AG20443 (cell line): ENCODE measurements around the gene FCSK.
A peak's percentile ranks its signal among the peaks of the same experiment; 100 is the strongest.
"Not testable (repeated sequence)": the region's sequence is repeated elsewhere in the genome, so short reads cannot be mapped to it uniquely, and the experiment has no call there.

Experiments
- DNase-seq: peaks from one replicate; pipeline ENCODE4 v3.0.0; 2012; ENCODE audit warnings: low spot score, mixed read lengths

The FCSK gene

DNA sequence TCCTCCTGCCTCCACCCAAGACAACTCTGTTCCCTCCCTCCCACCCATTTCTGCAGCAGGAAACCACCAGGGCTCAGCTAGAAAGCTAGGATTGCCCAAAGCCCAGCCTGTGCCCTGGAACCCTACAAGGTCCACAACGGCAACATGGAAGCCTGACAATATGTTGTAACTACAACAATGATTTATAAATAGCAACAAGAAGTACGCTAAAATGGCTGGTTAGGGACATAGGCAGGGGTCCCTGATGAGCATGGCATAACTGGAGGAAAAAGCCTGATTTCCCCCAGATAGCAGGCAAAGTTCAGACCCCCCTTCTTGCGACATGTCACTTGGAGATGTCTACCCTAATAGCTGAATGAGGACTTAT is 22.1 kb upstream of the FCSK start:
- DNase-seq: no peak

DNA sequence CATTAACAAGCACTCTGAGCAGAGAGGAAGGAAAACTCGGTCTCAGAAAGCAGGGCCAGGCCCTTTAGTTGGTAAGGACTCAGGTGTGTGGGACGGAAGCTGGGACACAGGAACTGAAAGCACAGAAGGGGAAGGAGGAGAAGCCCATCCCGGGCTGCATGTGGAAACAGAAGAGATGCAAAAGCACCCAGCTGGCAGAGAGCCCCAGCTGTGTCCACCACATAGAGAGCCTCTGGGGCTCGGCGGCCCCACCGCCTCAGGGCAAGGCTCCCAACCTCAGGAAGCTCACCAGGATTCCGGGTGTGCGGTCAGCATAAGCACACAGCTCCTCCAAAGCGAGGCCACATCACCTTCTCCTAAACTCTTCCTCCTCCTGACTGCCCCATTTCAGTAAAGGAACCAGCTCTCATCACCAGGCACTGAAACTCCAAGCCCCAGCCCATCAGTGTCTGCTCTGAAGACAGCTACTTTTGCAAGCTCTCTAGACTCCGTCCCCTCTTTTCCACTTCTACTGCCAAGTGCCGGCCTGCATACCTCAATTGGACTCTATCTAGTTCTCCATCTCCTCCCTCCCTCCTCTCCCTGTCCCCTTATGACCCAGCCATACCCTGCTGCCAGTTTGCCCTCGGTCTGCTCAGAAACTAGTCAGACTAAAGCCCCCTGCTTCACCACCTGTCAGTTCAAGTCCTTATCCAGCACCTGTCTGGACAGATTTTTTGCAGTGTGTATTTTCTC is 21.5 kb upstream of the FCSK start:
- DNase-seq: peak; percentile 9

DNA sequence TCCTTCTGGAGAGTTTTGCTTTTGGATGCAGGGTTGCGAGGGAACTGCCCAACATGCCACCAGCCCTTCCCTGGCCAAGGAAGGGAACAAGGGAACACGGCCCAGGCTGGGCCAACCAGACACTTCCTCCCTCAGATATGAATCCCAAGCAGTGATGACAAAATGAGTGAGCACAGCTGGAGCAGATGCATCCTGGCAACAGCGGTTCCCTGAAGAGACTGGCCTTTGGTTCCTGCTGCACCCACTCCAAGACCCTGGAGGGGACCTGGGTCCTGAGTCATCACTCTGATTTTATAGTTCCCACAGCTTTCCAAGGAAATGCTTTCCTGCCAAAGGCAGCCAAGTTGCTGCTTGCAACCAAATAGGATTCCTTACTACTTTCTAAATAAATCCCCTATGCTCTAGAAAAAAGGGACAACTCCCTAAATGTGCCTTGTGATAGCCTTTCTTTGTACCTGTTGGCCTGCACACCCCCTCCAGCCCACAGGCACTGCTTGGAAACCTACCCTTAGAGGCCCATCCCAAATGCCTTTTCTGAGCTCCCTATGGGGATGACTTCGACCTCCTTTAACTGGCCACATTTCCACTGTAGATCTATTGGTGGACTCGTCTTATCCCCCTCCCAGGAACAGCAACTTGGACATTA is 20.8 kb upstream of the FCSK start:
- peak; percentile 59 for DNase-seq

DNA sequence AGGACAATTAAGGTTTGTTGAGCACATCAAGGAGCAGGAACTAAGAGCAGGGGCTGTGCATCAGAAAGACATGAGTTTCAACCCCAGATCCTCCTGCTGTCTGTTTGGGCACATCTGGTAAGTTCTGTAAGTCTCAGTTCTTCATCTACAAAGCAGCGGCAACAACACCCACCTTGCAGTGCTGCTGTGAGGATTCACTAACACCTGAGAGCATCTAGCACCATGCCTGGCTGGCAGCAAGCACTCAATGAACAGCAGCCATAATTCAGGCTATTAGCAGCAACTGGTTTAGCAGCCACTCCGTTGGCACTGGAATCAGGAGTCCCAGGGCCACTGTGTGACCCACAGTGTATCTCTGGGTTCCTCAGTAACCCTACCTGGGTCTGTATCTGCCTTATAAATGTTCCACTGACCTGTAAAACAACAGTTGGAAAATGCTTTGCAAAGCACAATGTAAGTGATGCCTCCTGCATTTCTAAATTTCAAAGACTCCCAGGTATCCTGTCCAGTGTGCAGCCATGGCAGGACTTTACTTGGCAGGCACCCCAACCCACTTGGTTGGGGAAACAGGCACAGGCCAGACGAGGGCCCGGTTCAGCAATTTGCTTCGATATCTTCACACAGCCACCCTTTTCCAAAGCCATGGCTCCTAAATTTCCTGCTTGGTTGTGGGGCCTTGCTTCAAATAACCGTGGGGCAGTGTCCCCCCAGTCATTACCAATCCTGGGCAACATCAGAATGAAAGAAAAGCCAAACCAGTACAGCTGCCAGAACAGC is 19.7 kb upstream of the FCSK start:
- DNase-seq: no peak

DNA sequence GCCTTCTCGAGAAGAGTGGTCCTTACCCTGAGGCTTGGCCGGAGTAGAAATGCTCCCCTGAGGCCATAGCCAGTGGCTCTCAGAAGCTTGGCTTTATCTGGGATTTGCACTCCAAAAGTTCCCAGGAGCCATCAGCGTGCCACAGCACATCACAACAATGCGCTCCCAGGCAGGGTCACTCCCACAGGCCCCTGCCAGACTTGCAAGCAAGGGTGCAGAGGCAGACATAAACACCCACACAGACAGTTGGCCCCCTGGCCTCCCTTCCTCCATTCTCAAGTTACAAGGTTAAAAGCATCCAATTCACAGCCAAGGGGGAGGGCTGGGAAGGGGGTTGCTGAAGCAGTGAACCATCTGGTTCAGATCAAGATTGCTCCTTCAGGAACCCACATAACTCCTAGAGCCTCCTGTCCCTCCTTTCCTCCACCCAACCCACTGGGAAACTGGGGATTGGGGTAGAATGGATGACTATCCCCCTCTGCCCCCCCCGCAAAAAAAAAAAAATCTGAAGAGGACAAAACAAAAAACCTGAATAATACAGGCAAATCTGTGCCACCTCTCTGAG is 17.3 kb upstream of the FCSK start:
- DNase-seq: peak; percentile 55

DNA sequence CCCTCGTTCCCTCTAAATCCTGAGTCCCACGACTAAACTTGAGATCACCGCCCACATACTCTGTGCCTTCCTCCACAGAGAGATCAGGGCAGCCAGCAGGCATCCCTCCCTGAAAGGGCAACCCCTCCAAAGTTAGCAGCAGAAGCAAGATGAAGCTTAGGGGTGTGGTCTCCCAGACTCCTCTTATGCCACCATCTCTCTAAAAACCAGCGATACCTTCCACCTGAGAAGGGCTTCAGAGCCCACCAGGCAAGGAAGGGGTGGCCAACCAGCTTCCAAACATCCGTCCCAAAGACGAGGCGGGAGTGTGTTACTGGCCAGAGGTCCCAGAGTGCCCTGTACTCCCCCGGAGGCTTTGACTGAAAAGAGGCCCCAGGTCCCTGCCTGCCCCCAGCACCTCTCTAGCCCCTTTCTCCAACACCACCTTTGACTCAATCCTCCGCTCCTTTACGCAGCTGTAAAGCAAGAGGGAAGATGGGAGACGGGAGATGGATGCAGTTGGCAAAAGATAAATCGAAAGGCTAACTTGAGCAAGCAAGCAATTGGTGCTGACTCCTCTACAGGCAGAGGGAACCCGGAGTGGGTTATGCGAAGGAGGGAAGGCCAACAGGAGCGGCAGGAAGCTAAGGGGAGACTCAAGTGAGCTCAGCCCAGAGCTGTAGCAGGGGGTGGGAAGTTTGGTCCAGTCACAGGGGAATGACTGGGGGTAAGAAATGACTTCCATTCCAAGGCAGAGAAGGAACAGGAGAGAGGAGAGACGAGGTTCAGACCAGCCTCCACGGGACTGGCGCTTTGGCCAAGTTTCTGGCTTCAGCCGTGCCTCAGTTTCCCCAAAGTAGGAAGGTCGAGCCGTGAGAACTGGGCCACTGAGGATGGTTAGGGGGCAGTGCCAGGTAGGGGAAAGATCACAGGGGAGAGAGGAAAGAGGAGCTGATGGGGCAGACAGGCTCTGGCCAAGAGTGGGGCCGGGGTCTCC is 16.5 kb upstream of the FCSK start:
- DNase-seq: peak; percentile 52

DNA sequence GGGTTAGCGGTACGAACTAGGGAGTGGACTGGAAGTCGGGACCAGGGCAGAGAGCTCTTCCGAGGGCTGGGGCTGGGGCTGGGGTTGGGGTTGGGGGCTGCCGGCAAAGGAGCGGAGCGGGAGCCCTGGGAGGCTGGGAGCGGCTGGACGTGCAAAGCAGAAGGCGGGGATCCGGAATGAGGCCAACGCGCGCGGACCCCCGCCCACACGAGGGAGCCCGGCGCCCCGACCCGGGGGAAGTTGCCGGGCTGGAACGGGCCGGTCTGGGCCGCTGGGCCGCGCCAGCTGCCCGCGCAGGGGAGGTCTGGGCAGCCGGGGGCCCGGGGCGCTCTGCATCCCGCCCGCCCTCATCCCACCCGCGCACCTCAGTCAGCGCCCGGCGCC is 15.8 kb upstream of the FCSK start:
- DNase-seq: no peak

DNA sequence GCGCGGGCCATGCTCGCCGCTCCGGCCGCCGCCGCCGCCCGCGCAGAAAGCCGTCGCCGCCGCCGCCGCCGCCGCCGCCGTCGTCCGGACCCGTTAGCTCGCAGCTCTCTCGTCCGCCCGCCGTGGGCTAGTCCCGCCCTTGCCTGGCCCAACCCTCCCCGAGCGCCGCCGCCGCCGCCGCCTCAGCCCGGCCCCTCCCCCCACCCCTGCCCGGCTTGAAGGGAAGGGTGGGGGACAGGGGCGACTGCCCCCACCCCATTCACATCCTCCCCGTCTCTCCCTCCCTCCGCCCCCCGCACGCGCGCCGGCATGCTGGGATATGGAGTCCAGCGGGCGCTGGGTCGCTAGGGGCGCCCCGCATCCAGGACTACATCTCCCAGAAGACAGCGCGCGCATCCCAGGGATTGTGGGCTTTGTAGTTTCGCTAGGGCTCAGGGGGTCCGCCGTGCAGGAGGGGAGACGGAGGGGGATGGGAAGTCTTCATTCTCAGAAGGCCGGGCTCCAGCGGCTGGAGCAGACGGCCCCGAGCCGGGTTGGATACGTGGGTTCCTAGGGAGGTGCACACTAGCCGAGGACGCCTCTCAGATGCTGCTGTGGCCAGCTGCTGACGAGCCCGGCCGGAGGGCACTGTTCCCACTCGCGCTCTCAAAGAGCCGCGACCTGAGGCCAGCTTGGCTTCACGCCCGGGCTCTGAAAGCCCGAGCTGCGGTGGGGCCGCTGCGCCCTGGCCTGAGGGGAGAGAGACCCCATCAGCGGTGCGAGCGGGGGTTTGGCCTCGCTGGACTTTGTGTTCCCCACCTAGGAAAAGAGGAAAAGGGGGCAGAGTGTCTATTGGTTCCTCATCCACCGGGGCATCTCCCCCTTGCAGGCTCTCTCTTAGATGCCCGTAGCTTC is 15.2 kb upstream of the FCSK start, which contains the start of gene ST3GAL2:
ST3GAL2 (minus strand) TSS at position 132 of the 894 bp plus-strand sequence. CDS start 40,570 bp downstream, outside the sequence.
- peak; percentile 97 for DNase-seq

DNA sequence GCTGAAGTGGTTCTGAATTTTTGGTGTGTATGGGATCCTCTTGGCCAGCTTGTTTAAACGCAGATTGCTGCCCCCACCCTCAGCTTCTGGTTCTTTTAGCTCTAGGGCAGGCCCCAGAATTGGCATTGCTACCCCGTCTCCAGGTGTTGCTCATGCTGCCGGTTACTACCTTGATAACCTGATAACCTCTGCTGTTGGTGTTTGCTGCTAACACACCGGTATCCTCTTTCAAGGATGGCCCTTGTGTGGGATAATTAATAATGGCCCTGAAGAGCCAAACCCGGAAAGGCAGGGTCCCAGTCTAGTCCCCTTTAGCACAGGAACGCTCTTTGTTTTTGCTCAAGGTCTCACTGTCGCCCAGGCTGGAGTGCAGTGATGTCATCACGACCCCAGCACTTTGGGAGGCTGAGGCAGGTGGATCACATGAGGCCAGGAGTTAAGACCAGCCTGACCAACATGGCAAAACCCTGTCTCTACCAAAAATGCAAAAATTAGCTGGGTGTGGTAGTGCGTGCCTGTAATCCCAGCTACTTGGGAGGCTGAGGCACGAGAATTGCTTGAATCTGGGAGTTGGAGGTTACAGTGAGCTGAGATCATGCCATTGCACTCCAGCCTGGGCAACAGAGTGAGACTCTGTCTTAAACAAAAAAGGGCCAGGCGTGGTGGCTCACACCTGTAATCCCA is 14.2 kb upstream of the FCSK start:
- DNase-seq: no peak

DNA sequence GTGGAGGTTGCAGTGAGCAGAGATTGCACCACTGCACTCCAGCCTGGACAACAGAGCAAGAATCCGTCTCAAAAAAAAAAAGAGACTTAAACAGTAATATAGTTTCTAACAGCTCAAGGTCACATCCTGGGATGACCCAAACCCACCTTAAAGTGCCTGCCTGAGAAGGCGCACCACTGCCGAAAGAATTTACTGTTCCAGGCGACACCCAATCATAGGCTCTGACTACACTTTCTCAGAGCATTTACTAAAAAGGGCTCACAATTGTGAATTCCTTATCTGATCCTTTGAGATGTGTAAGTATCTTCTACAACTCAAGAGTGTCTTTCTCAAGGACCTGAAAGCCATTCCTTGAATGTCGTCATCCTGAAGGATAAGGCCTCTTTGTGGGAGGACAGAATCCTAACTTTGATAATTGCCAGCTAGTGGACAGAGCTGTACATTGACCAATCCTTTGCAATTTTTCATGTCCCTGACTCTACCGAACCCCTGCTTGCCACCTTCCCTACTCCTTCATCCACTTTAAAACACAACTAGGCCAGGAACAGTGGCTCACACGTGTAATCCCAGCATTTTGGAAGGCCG is 12.9 kb upstream of the FCSK start:
- DNase-seq: no peak

DNA sequence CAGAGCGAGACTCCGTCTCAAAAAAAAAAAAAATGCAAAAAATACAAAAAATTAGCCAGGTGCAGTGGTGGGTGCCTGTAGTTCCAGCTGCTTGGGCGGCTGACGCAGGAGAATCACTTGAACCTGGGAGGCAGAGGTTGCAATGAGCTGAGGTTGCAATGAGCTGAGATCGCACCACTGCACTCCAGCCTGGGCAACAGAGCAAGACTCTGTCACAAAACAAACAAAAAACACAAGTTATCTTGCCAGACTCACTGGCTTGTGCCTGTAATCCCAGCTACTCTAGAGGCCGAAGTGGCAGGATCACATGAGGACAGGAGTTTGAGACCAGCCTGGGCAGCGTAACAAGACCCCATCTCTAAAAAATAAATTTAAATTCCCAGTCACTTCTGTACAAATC is 12.1 kb upstream of the FCSK start:
- DNase-seq: no peak

DNA sequence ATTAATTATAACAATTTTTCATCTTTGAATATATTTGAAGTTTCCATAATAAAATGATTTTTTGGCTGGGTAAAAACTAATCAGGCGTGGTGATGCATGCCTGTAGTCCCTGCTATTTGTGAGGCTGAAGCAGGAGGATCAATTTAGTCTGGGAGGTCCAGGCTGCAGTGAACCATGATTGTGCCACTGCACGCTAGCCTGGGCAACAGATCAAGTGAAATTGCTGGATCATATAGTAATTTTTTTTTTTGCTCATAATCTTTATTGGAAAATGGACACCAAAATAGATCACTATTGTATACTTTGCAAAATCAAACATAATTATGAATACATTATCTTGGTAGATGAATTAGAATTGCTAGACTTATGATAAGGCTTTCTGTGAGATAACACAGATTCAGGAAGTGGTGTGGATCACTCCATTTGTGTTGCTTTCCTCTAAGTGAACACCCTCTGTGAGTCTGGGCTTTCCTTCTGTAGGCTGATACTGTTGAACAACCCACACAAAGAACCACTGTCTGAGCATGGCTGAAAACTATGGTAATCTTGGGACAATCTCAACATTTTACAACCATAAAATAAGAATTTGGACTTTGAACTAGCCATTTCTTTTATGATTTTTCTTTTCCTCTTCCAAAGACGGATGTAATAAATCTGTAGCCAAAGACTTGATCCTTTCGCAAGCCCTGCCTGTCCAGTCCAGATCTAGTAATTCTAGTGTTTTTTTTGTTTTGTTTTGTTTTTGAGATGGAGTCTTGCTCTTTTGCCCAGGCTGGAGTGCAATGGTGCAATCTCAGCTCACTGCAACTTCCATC is 9.9 kb upstream of the FCSK start:
- no peak for DNase-seq

DNA sequence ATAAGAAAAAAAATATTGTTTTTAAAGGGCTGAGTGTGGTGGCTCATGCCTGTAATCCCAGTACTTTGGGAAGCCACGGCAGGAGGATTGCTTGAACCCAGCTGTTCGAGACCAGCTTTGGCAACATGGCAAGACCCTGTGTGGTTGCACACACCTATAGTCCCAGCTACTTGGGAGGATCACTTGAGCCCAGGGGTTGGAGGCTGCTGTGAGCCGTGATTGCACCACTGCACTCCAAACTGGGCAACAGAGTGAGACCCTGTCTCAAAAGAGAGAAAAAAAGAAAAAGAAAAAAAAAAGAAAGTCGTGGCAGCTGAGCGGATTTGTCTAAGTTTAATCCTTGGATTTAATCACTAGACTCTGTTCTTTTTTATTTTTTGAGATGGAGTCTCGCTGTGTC is 6.3 kb upstream of the FCSK start:
- no peak for DNase-seq

DNA sequence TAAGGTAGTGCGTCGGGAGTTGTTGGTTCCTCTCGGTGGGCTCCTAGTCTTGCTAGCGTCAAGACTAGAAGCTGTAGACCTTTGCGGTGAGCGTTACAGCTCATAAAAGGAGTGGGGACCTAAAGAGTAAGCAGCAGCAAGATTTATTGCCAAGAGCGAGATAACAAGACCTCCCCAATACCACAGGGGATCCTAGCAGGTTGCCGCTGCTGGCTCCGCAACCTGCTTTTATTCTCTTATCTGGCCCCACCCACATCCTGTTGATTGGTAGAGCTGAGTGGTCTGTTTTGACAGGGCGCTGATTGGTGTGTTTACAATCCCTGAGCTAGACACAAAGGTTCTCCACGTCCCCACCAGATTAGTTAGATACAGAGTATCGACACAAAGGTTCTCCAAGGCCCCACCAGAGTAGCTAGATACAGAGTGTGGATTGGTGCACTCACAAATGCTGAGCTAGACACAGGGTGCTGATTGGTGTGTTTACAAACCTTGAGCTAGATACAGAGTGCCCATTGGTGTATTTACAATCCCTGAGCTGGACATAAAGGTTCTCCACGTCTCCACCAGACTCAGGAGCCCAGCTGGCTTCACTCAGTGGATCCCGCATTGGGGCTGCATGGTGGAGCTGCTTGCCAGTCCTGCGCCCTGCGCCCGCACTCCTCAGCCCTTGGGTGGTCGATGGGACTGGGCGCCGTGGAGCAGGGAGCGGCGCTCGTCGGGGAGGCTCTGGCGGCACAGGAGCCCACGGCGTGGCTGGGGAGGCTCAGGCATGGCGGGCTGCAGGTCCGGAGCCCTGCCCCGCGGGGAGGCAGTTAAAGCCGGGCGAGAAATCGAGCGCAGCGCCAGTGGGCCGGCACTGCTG is 4.0 kb upstream of the FCSK start:
- not testable (repeated sequence) for DNase-seq

DNA sequence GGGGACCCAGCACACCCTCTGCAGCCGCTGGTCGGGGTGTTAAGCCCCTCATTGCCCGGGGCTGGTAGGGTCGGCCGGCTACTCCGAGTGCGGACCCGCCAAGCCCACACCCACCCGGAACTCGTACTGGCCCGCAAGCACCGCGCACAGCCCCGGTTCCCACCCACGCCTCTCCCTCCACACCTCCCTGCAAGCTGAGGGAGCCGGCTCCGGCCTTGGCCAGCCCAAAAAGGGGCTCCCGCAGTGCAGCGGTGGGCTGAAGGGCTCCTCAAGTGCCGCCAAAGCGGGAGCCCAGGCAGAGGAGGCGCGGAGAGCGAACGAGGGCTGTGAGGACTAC is 3.4 kb upstream of the FCSK start:
- not testable (repeated sequence) for DNase-seq

DNA sequence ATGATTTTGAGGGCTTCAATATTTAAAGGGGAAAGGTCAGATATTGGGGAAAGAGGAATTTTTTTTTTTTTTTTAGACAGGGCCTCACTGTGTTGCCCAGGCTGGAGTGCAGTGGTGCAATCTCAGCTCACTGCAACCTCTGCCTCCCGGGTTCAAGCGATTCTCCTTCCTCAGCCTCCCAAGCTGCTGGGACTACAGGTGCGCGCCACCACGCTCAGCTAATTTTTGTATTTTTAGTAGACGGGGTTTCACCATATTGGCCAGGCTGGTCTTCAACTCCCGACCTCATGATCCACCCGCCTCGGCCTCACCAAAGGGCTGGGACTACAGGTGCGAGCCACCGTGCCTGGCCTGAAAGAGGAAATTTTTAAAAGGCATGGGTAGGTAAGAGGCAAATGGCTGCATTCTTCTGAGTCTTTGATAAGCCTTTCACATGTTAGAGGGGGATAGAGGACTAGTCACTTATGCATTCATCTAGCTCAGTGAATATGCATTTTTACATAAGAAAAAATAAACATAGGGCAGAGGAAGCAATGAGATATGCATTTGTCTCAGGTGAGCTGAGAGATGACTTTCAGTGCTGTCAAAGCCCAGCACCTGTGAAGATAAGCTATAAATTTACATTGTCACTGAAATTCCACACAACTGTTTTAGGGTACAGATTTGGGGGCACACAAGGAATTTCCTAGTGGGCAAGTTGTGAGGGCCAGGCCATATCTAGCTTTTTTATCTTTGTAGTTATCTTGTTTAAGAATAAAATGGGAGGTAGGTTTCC is 1.1 kb upstream of the FCSK start:
- DNase-seq: no peak

DNA sequence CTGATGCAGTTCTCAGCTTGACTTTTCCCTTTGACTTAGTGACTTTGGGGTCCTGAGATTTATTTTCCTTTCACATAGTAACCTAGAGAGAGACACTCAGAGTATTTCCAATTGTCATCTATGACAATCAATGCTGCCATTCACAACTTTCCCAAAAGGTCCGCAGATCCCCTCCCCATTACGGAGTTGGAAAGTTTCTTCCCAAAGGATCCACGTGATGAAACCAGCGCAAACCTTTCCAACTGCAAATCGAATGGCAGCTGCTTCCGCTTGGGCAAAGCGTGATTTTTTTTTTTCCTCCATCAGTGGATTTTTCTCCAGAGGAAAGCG is 538 bp upstream of the FCSK start:
- peak; percentile 52 for DNase-seq
